CD4-positive, CD25-positive, alpha-beta regulatory T cell (primary cell): ENCODE data around the gene RC3H2. TPM values are rescaled to one million over a fixed set of nuclear protein-coding genes. Genes with fewer than 3 reads are reported as not detected.

Experiments used
- ATAC-seq, 2 donors: fragments of 150-1000 bp; cut with Tn5 transposase; one replicate each; pipeline ENCODE4 v1.10.0; 2021; ENCODE audit warnings: low read depth in 2 of 2, moderate number of reproducible peaks in 2 of 2, moderate library complexity in 1 of 2
- DNase-seq, 3 donors: peaks; one replicate each; pipeline versions ENCODE4 v3.0.0 to v3.0.0-alpha.2; 2012 to 2022; ENCODE audit warnings: mixed read lengths in 1 of 3
- H3K27ac ChIP-seq: one replicate; pipeline ENCODE4 v1.7.0; 2013; ENCODE audit warnings: mild to moderate bottlenecking, low read length; ENCODE audit not compliant: insufficient read depth, poor library complexity, severe bottlenecking
- H3K27me3 ChIP-seq: one replicate; pipeline ENCODE4 v1.7.0; 2013; ENCODE audit warnings: low read length; ENCODE audit not compliant: control insufficient read depth, insufficient read depth
- H3K36me3 ChIP-seq: one replicate; pipeline ENCODE4 v1.7.0; 2013; ENCODE audit warnings: mild to moderate bottlenecking, low read length, moderate library complexity; ENCODE audit not compliant: control insufficient read depth, insufficient read depth
- H3K4me1 ChIP-seq: 2 replicates; pipeline ENCODE4 v1.7.0; 2013; ENCODE audit warnings: mild to moderate bottlenecking, low read length; ENCODE audit not compliant: insufficient read depth, control insufficient read depth, poor library complexity, severe bottlenecking
- H3K4me3 ChIP-seq: one replicate; pipeline ENCODE4 v1.7.0; 2013; ENCODE audit warnings: low read depth, mild to moderate bottlenecking, low read length, moderate library complexity
- H3K9me3 ChIP-seq, 2 experiments: 1 replicate in 1 of 2; 2 replicates in 1 of 2; pipeline ENCODE4 v1.7.0; 2013; ENCODE audit warnings: low read length in 2 of 2, mild to moderate bottlenecking in 1 of 2, moderate library complexity in 1 of 2; ENCODE audit not compliant: control insufficient read depth in 2 of 2
- H3K27ac Mint-ChIP-seq, 3 donors: one replicate each; pipeline ENCODE4 v1.8.0; 2020 to 2022; ENCODE audit warnings: mild to moderate bottlenecking in 3 of 3, mixed read lengths in 3 of 3, moderate library complexity in 2 of 3
- H3K27me3 Mint-ChIP-seq: one replicate; pipeline ENCODE4 v1.8.0; 2022; ENCODE audit warnings: mild to moderate bottlenecking, mixed read lengths
- H3K36me3 Mint-ChIP-seq: one replicate; pipeline ENCODE4 v1.8.0; 2020; ENCODE audit warnings: mixed read lengths
- H3K4me1 Mint-ChIP-seq, 4 donors: one replicate each; pipeline ENCODE4 v1.8.0; 2020 to 2022; ENCODE audit warnings: mixed read lengths in 4 of 4, mild to moderate bottlenecking in 1 of 4
- H3K4me3 Mint-ChIP-seq, 4 donors: one replicate each; pipeline ENCODE4 v1.8.0; 2020 to 2022; ENCODE audit warnings: mild to moderate bottlenecking in 4 of 4, mixed read lengths in 4 of 4, moderate library complexity in 3 of 4
- H3K9me3 Mint-ChIP-seq, 7 donors: one replicate each; pipeline ENCODE4 v1.8.0; 2020 to 2022; ENCODE audit warnings: mixed read lengths in 7 of 7, mild to moderate bottlenecking in 3 of 7, moderate library complexity in 2 of 7
- polyA plus RNA-seq, 4 donors: library from polyadenylated mRNA; unstranded; fragments of 300-500 nt; fragmentation: Illumina TruSeq; gene quantifications; one replicate each; pipeline ENCODE4 v1.2.3, GENCODE V29; 2021
- total RNA-seq: library from RNA; stranded (reverse); gene quantifications from one replicate; pipeline ENCODE4 v1.2.3, GENCODE V29; 2022

RC3H2 gene
- total and polyA plus RNA-seq, 5 donors from 2014 or later: 23.2 to 82.4 (median 29.8) TPM

GRCh38 chr9:122946461-122947005 lies 41.4 kb upstream of the RC3H2 start:
- peaks cover 46 to 72% (median 56%) of the 10 kb centered on the region in 4 donors for H3K4me1 Mint-ChIP-seq
- Histone ChIP-seq H3K4me3 (no peak overlapping the region), H3K27ac (no peak overlapping the region), H3K36me3 (no peaks in the 10 kb centered on the region), H3K4me1 (peaks cover 20% of the 10 kb centered on the region), H3K27me3 (no peaks in the 10 kb centered on the region), H3K9me3 (no peaks in the 10 kb centered on the region)
- peaks cover 16% of the 10 kb centered on the region for H3K36me3 Mint-ChIP-seq
- peaks cover 0 to 1% (median 0%) of the 10 kb centered on the region in 7 donors for H3K9me3 Mint-ChIP-seq
- DNase-seq: no peak
- no peak overlapping the region for H3K27ac Mint-ChIP-seq
- no peak for ATAC-seq
- no peak overlapping the region for H3K4me3 Mint-ChIP-seq
- H3K27me3 Mint-ChIP-seq: no peaks in the 10 kb centered on the region

GRCh38 chr9:122944960-122945888 lies 40.1 kb upstream of the RC3H2 start:
- Histone ChIP-seq H3K36me3 (no peaks in the 10 kb centered on the region), H3K27ac (no peak overlapping the region), H3K9me3 (no peaks in the 10 kb centered on the region), H3K27me3 (no peaks in the 10 kb centered on the region), H3K4me3 (no peak overlapping the region), H3K4me1 (peaks cover 29% of the 10 kb centered on the region)
- ATAC-seq: no peak
- Mint-ChIP-seq H3K4me3 (peak overlapping the region in 2 of 4 donors; percentile 34 to 87), H3K36me3 (peaks cover 16% of the 10 kb centered on the region), H3K9me3 (peaks cover 0 to 2% (median 0%) of the 10 kb centered on the region in 7 donors), H3K27ac (no peak overlapping the region), H3K27me3 (no peaks in the 10 kb centered on the region), H3K4me1 (peaks cover 43 to 72% (median 56%) of the 10 kb centered on the region in 4 donors)
- no peak for DNase-seq

GRCh38 chr9:122941582-122942234 lies 36.5 kb upstream of the RC3H2 start:
- H3K4me1 Mint-ChIP-seq: peaks cover 23 to 51% (median 33%) of the 10 kb centered on the region in 4 donors

GRCh38 chr9:122940749-122941581 lies 35.8 kb upstream of the RC3H2 start, which contains the start of gene RABGAP1:
TSS of gene RABGAP1 (plus strand) at chr9:122941020. CDS start at chr9:122957060, 16,040 bp downstream.
- peaks cover 0 to 2% (median 0%) of the 10 kb centered on the region in 7 donors for H3K9me3 Mint-ChIP-seq
- peaks cover 9% of the 10 kb centered on the region for H3K36me3 Mint-ChIP-seq
- peak within 1 kb of the TSS; percentile 71 to 98 (median 94) for H3K27ac Mint-ChIP-seq
- peaks cover 3% of the 10 kb centered on the region for H3K36me3 ChIP-seq
- DNase-seq: peak; percentile 95 to 99 (median 98)
- peaks cover 23% of the 10 kb centered on the region for H3K4me1 ChIP-seq
- peak within 1 kb of the TSS; percentile 93 to 95 (median 94) for H3K4me3 Mint-ChIP-seq
- peak; percentile 99 for ATAC-seq
- no peaks in the 10 kb centered on the region for H3K9me3 ChIP-seq
- peaks cover 21 to 48% (median 31%) of the 10 kb centered on the region in 4 donors for H3K4me1 Mint-ChIP-seq
- peak within 1 kb of the TSS; percentile 95 for H3K4me3 ChIP-seq
- H3K27me3 Mint-ChIP-seq: no peaks in the 10 kb centered on the region
- peak within 1 kb of the TSS; percentile 81 for H3K27ac ChIP-seq
- H3K27me3 ChIP-seq: no peaks in the 10 kb centered on the region

More at GRCh38 chr9:122941582-122942234, 36.5 kb upstream of the RC3H2 start:
- H3K36me3 Mint-ChIP-seq: peaks cover 11% of the 10 kb centered on the region
- H3K27ac ChIP-seq: peak overlapping the region; percentile 81
- DNase-seq: no peak
- no peaks in the 10 kb centered on the region for H3K9me3 ChIP-seq
- no peak for ATAC-seq
- H3K4me3 Mint-ChIP-seq: peak overlapping the region; percentile 93 to 95 (median 94)
- H3K4me3 ChIP-seq: peak overlapping the region; percentile 95
- no peaks in the 10 kb centered on the region for H3K36me3 ChIP-seq
- peak overlapping the region; percentile 45 to 98 (median 94) for H3K27ac Mint-ChIP-seq
- H3K9me3 Mint-ChIP-seq: peaks cover 0 to 2% (median 0%) of the 10 kb centered on the region in 7 donors
- H3K4me1 ChIP-seq: peaks cover 23% of the 10 kb centered on the region
- H3K27me3 ChIP-seq: no peaks in the 10 kb centered on the region
- no peaks in the 10 kb centered on the region for H3K27me3 Mint-ChIP-seq

GRCh38 chr9:122940454-122940748 lies 35.2 kb upstream of the RC3H2 start:
- H3K27me3 Mint-ChIP-seq: no peaks in the 10 kb centered on the region
- Histone ChIP-seq H3K27me3 (no peaks in the 10 kb centered on the region), H3K9me3 (no peaks in the 10 kb centered on the region), H3K36me3 (peaks cover 3% of the 10 kb centered on the region), H3K27ac (peak overlapping the region; percentile 74), H3K4me3 (peak overlapping the region; percentile 70), H3K4me1 (peaks cover 23% of the 10 kb centered on the region)
- H3K36me3 Mint-ChIP-seq: peaks cover 3% of the 10 kb centered on the region
- peaks cover 0 to 2% (median 0%) of the 10 kb centered on the region in 7 donors for H3K9me3 Mint-ChIP-seq
- DNase-seq: no peak
- H3K4me1 Mint-ChIP-seq: peaks cover 15 to 43% (median 26%) of the 10 kb centered on the region in 4 donors
- peak overlapping the region; percentile 71 to 94 (median 77) for H3K27ac Mint-ChIP-seq
- H3K4me3 Mint-ChIP-seq: peak overlapping the region; percentile 61 to 95 (median 94)
- no peak for ATAC-seq

GRCh38 chr9:122939601-122940000 lies 34.4 kb upstream of the RC3H2 start:
- H3K36me3 Mint-ChIP-seq: peaks cover 3% of the 10 kb centered on the region
- peaks cover 11 to 42% (median 26%) of the 10 kb centered on the region in 4 donors for H3K4me1 Mint-ChIP-seq
- H3K27me3 ChIP-seq: no peaks in the 10 kb centered on the region
- no peak for ATAC-seq
- H3K4me3 Mint-ChIP-seq: peak overlapping the region in 2 of 4 donors; percentile 36 to 68
- no peak for DNase-seq
- peaks cover 0 to 2% (median 0%) of the 10 kb centered on the region in 7 donors for H3K9me3 Mint-ChIP-seq
- no peaks in the 10 kb centered on the region for H3K9me3 ChIP-seq
- H3K36me3 ChIP-seq: peaks cover 3% of the 10 kb centered on the region
- H3K27me3 Mint-ChIP-seq: no peaks in the 10 kb centered on the region
- H3K4me1 ChIP-seq: peaks cover 23% of the 10 kb centered on the region
- no peak overlapping the region for H3K27ac ChIP-seq
- no peak overlapping the region for H3K4me3 ChIP-seq
- no peak overlapping the region for H3K27ac Mint-ChIP-seq

GRCh38 chr9:122936883-122937282 lies 31.7 kb upstream of the RC3H2 start:
- peaks cover 29% of the 10 kb centered on the region for H3K4me1 ChIP-seq
- peak overlapping the region in 1 of 4 donors; percentile 64 for H3K4me3 Mint-ChIP-seq
- peaks cover 0 to 2% (median 0%) of the 10 kb centered on the region in 7 donors for H3K9me3 Mint-ChIP-seq
- ATAC-seq (no peak), DNase-seq (no peak)
- no peaks in the 10 kb centered on the region for H3K27me3 ChIP-seq
- H3K27me3 Mint-ChIP-seq: no peaks in the 10 kb centered on the region
- H3K36me3 ChIP-seq: peaks cover 3% of the 10 kb centered on the region
- peaks cover 16 to 41% (median 28%) of the 10 kb centered on the region in 4 donors for H3K4me1 Mint-ChIP-seq
- H3K36me3 Mint-ChIP-seq: peaks cover 3% of the 10 kb centered on the region
- H3K27ac ChIP-seq: no peak overlapping the region
- no peaks in the 10 kb centered on the region for H3K9me3 ChIP-seq
- H3K4me3 ChIP-seq: no peak overlapping the region
- no peak overlapping the region for H3K27ac Mint-ChIP-seq
